HG02938 (cell line): ENCODE measurements around the gene GPR160.
"Not testable (repeated sequence)": the region's sequence is repeated elsewhere in the genome, so short reads cannot be mapped to it uniquely, and the experiment has no call there.

Source experiments
- ATAC-seq: cut with Tn5 transposase; IDR thresholded peaks from one replicate; pipeline ENCODE4 v1.9.1; 2021; ENCODE audit warnings: mild to moderate bottlenecking, moderate library complexity; ENCODE audit not compliant: unreplicated experiment

Gene GPR160

DNA sequence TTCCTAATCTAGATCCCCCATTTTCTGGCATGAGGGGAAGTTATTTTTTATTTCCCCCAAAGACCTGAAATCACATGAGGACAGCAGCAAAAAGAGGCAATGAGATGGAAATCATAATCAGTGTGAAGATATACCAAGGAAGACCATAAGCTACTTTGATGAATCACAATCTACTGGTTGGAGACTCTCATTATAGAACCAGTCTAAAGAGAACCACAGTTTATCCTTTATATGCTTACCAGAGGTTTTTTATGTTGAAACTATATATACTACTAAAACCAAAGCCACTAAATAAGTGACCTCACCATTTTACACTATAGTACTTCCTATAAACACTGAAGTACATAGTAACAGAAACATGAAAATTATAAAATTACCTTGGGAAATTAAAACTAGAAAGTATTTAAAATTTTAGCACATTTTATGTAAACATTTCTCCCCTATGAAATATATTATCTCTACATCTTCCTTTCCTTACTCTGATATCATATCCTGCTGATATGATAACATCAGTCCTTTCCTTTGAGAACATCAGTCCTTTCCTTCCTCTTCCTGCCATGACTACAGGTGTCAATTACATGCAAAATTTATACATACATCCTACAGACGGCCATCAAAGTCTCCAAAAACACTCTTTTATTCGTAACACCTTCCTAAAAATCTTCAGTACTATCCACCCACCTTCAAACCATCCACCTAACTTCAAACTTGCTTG, 71.9 kb downstream of the GPR160 start:
- no peak for ATAC-seq

GRCh38 chr3:170111147-170111771, 73.5 kb downstream of the GPR160 start:
- no peak for ATAC-seq

DNA sequence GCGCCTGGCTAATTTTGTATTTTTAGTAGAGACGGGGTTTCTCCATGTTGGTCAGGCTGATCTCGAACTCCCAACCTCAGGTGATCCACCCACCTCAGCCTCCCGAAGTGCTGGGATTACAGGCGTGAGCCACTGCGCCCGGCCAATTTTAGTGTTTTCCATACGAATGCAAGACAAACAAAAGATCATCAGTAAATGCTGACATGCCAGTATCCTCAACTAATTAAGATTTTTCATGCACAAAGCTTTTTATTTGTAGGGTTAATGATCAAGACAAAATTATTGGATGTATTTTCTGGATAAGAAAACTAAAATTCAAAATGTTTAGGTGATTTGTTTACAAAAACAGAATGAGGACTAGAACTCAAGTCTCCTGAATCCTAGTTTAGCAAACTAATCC, 76.4 kb downstream of the GPR160 start:
- not testable (repeated sequence) for ATAC-seq

GRCh38 chr3:170117134-170117533, 79.3 kb downstream of the GPR160 start:
- ATAC-seq, result no peak

- ATAC-seq, result peak; percentile 77
Measured at GRCh38 chr3:170128259-170128976, 90.6 kb downstream of the GPR160 start.

DNA sequence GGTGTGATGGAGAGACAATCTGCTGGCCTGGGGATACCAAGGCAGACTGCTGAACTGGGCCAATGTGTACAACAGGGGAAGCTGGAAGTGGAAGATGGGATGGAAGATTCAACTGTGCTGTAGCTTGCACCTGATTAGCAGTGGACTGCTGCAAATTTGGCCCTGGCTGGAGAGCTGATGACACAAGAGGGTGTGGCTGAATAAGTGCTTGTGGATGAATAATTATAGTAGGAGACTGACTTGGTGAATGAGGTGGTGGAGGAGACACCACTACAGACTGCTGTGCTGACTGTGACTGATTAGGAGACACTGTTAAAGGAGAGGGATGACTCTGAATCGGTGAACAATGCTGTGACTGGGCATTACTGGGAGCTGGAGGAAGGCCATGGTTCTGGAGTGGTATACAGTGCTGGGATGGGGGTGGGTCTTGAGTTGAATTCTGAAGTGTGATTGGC, 91.2 kb downstream of the GPR160 start:
- peak; percentile 57 for ATAC-seq

DNA sequence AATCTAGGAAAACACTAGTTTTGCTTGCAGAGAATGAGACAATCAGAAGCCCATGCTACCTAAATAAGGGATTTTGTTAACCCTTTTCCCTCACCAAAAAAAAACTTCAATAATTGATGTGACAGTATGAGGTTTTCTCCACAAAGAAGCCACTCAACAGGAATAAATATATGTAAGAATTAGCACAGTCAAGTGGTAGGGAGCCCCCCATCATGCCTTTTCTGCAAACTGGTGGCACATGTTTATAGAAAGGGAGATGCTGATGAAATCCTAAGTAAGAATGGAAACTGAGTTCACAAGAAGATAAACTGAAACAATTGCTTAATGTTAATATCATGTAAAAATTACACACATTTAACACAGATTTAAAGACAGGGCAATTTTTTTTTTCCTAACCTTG, 92.7 kb downstream of the GPR160 start:
- no peak for ATAC-seq

DNA sequence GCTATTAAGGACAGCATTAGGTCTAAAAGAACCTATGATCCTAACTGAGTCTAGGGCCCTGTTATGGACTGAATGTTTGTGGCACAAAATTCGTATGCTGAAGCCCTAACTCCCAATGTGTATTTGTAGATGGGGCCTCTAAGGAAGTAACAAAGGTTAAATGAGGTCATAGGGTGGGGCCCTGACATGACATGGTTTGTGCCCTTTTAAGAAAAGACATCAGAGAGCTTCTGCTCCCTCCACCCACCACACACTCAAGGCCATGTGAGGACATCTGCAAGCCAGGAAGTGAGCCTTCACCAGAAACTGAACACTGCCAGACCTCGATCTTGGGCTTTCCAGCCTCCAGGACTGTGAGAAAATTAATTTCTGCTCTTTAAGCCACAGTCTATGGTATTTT, 94.5 kb downstream of the GPR160 start:
- ATAC-seq, result no peak
